Measurements from ENCODE around the gene SPTB. TPM values are rescaled to one million over a fixed set of nuclear protein-coding genes. Genes with fewer than 3 reads are reported as not detected.

Gene SPTB
- total and polyA plus RNA-seq, 4 donors = 1.1 to 7.9 (median 3.5) TPM

GRCh38 chr14:64738281-64738804 lies 141.4 kb downstream of the SPTB start:
- intact Hi-C loops (cut with DNase I) = no loop called here
- Histone ChIP-seq H3K36me3 (ENCODE audit: control insufficient read depth in 1 of 2, insufficient read depth in 2 of 2, low read length in 1 of 2) (peaks cover 0 to 9% of the 10 kb centered on the region in 2 donors), H3K9me3 (ENCODE audit: control insufficient read depth, low read length) (no peaks in the 10 kb centered on the region), H3K27me3 (ENCODE audit: control insufficient read depth in 1 of 2, insufficient read depth in 2 of 2, low read length in 1 of 2) (no peaks in the 10 kb centered on the region), H3K4me3 (ENCODE audit: low read length in 2 of 2) (no peak overlapping the region), H3K27ac (ENCODE audit: low read depth in 1 of 2, low read length in 2 of 2) (no peak overlapping the region), H3K4me1 (ENCODE audit: control insufficient read depth in 1 of 2, insufficient read depth in 2 of 2, low read length in 2 of 2) (no peaks in the 10 kb centered on the region)
- 40 to 44% methylated on average over 9 of the region's 9 CpGs for WGBS, 2 donors
- no peak for ATAC-seq (ENCODE audit: low FRiP score)
- DNase-seq = no peak

GRCh38 chr14:64737391-64738280 lies 142.1 kb downstream of the SPTB start:
- Histone ChIP-seq H3K4me3 (ENCODE audit: low read length in 2 of 2) (no peak overlapping the region), H3K9me3 (ENCODE audit: control insufficient read depth, low read length) (no peaks in the 10 kb centered on the region), H3K27me3 (ENCODE audit: control insufficient read depth in 1 of 2, insufficient read depth in 2 of 2, low read length in 1 of 2) (no peaks in the 10 kb centered on the region), H3K4me1 (ENCODE audit: control insufficient read depth in 1 of 2, insufficient read depth in 2 of 2, low read length in 2 of 2) (no peaks in the 10 kb centered on the region), H3K27ac (ENCODE audit: low read depth in 1 of 2, low read length in 2 of 2) (no peak overlapping the region), H3K36me3 (ENCODE audit: control insufficient read depth in 1 of 2, insufficient read depth in 2 of 2, low read length in 1 of 2) (peaks cover 0 to 9% of the 10 kb centered on the region in 2 donors)
- ATAC-seq (ENCODE audit: low FRiP score) (no peak), DNase-seq (peak in 1 of 2 donors; percentile 49)
- WGBS, 2 donors = 11 to 20% methylated on average over 10 to 17 of the region's 17 CpGs
- intact Hi-C loops (cut with DNase I) = no loop called here

GRCh38 chr14:64736271-64737169 lies 143.2 kb downstream of the SPTB start:
- 76 to 77% methylated on average over 28 of the region's 28 CpGs for WGBS, 2 donors
- Histone ChIP-seq H3K4me3 (ENCODE audit: low read length in 2 of 2) (no peak overlapping the region), H3K4me1 (ENCODE audit: control insufficient read depth in 1 of 2, insufficient read depth in 2 of 2, low read length in 2 of 2) (no peaks in the 10 kb centered on the region), H3K27ac (ENCODE audit: low read depth in 1 of 2, low read length in 2 of 2) (no peak overlapping the region), H3K9me3 (ENCODE audit: control insufficient read depth, low read length) (no peaks in the 10 kb centered on the region), H3K36me3 (ENCODE audit: control insufficient read depth in 1 of 2, insufficient read depth in 2 of 2, low read length in 1 of 2) (peaks cover 0 to 9% of the 10 kb centered on the region in 2 donors), H3K27me3 (ENCODE audit: control insufficient read depth in 1 of 2, insufficient read depth in 2 of 2, low read length in 1 of 2) (no peaks in the 10 kb centered on the region)
- peak in 1 of 2 donors; percentile 69 for DNase-seq
- no peak for ATAC-seq (ENCODE audit: low FRiP score)
- intact Hi-C loops (cut with DNase I) = no loop called here

- 47 to 51% methylated on average over 6 of the region's 6 CpGs for WGBS, 2 donors
- Histone ChIP-seq H3K4me3 (ENCODE audit: low read length in 2 of 2) (no peak overlapping the region), H3K4me1 (ENCODE audit: control insufficient read depth in 1 of 2, insufficient read depth in 2 of 2, low read length in 2 of 2) (no peaks in the 10 kb centered on the region), H3K27ac (ENCODE audit: low read depth in 1 of 2, low read length in 2 of 2) (peak overlapping the region in 1 of 2 donors; percentile 9), H3K9me3 (ENCODE audit: control insufficient read depth, low read length) (no peaks in the 10 kb centered on the region), H3K36me3 (ENCODE audit: control insufficient read depth in 1 of 2, insufficient read depth in 2 of 2, low read length in 1 of 2) (peaks cover 0 to 5% of the 10 kb centered on the region in 2 donors), H3K27me3 (ENCODE audit: control insufficient read depth in 1 of 2, insufficient read depth in 2 of 2, low read length in 1 of 2) (no peaks in the 10 kb centered on the region)
- intact Hi-C loops (cut with DNase I) = no loop called here
- no peak for ATAC-seq (ENCODE audit: low FRiP score)
- DNase-seq = peak in 1 of 2 donors; percentile 33
These were observed 144.7 kb downstream of the SPTB start for GRCh38 chr14:64734990-64735389.

- no peaks in the 10 kb centered on the region for H3K9me3 ChIP-seq (ENCODE audit: control insufficient read depth, low read length)
- intact Hi-C loops (cut with DNase I) = no loop called here
- H3K27me3 ChIP-seq (ENCODE audit: control insufficient read depth in 1 of 2, insufficient read depth in 2 of 2, low read length in 1 of 2) = no peaks in the 10 kb centered on the region
- peaks cover 0 to 5% of the 10 kb centered on the region in 2 donors for H3K36me3 ChIP-seq (ENCODE audit: control insufficient read depth in 1 of 2, insufficient read depth in 2 of 2, low read length in 1 of 2)
- no peak for ATAC-seq (ENCODE audit: low FRiP score)
- peak overlapping the region in 1 of 2 donors; percentile 34 for H3K27ac ChIP-seq (ENCODE audit: low read depth in 1 of 2, low read length in 2 of 2)
- no peak overlapping the region for H3K4me3 ChIP-seq (ENCODE audit: low read length in 2 of 2)
- no peaks in the 10 kb centered on the region for H3K4me1 ChIP-seq (ENCODE audit: control insufficient read depth in 1 of 2, insufficient read depth in 2 of 2, low read length in 2 of 2)
- DNase-seq = peak in 1 of 2 donors; percentile 2
- 76 to 95% methylated on average over 1 of the region's 1 CpG for WGBS, 2 donors
These were observed 145.8 kb downstream of the SPTB start for GRCh38 chr14:64733899-64734298.

GRCh38 chr14:64733321-64733720 lies 146.4 kb downstream of the SPTB start:
- ATAC-seq (ENCODE audit: low FRiP score) (no peak), DNase-seq (peak in 1 of 2 donors; percentile 27)
- H3K4me1 ChIP-seq (ENCODE audit: control insufficient read depth in 1 of 2, insufficient read depth in 2 of 2, low read length in 2 of 2) = no peaks in the 10 kb centered on the region
- no peak overlapping the region for H3K4me3 ChIP-seq (ENCODE audit: low read length in 2 of 2)
- H3K27me3 ChIP-seq (ENCODE audit: control insufficient read depth in 1 of 2, insufficient read depth in 2 of 2, low read length in 1 of 2) = no peaks in the 10 kb centered on the region
- H3K27ac ChIP-seq (ENCODE audit: low read depth in 1 of 2, low read length in 2 of 2) = peak overlapping the region in 1 of 2 donors; percentile 20
- intact Hi-C loops (cut with DNase I) = no loop called here
- H3K9me3 ChIP-seq (ENCODE audit: control insufficient read depth, low read length) = no peaks in the 10 kb centered on the region
- H3K36me3 ChIP-seq (ENCODE audit: control insufficient read depth in 1 of 2, insufficient read depth in 2 of 2, low read length in 1 of 2) = peaks cover 0 to 5% of the 10 kb centered on the region in 2 donors
- WGBS, 2 donors = 43 to 49% methylated on average over 11 of the region's 11 CpGs

GRCh38 chr14:64732536-64733120 lies 147.1 kb downstream of the SPTB start:
- intact Hi-C loops (cut with DNase I) = no loop called here
- no peaks in the 10 kb centered on the region for H3K27me3 ChIP-seq (ENCODE audit: control insufficient read depth in 1 of 2, insufficient read depth in 2 of 2, low read length in 1 of 2)
- no peaks in the 10 kb centered on the region for H3K9me3 ChIP-seq (ENCODE audit: control insufficient read depth, low read length)
- peaks cover 0 to 5% of the 10 kb centered on the region in 2 donors for H3K36me3 ChIP-seq (ENCODE audit: control insufficient read depth in 1 of 2, insufficient read depth in 2 of 2, low read length in 1 of 2)
- DNase-seq = peak in 1 of 2 donors; percentile 54
- 95 to 96% methylated on average over 12 to 14 of the region's 14 CpGs for WGBS, 2 donors
- no peaks in the 10 kb centered on the region for H3K4me1 ChIP-seq (ENCODE audit: control insufficient read depth in 1 of 2, insufficient read depth in 2 of 2, low read length in 2 of 2)
- H3K27ac ChIP-seq (ENCODE audit: low read depth in 1 of 2, low read length in 2 of 2) = no peak overlapping the region
- H3K4me3 ChIP-seq (ENCODE audit: low read length in 2 of 2) = no peak overlapping the region
- ATAC-seq (ENCODE audit: low FRiP score) = no peak

GRCh38 chr14:64732066-64732465 lies 147.6 kb downstream of the SPTB start:
- Histone ChIP-seq H3K4me1 (ENCODE audit: control insufficient read depth in 1 of 2, insufficient read depth in 2 of 2, low read length in 2 of 2) (no peaks in the 10 kb centered on the region), H3K27ac (ENCODE audit: low read depth in 1 of 2, low read length in 2 of 2) (no peak overlapping the region), H3K27me3 (ENCODE audit: control insufficient read depth in 1 of 2, insufficient read depth in 2 of 2, low read length in 1 of 2) (no peaks in the 10 kb centered on the region), H3K4me3 (ENCODE audit: low read length in 2 of 2) (no peak overlapping the region), H3K9me3 (ENCODE audit: control insufficient read depth, low read length) (no peaks in the 10 kb centered on the region), H3K36me3 (ENCODE audit: control insufficient read depth in 1 of 2, insufficient read depth in 2 of 2, low read length in 1 of 2) (peaks cover 0 to 5% of the 10 kb centered on the region in 2 donors)
- DNase-seq = peak in 1 of 2 donors; percentile 66
- 89 to 90% methylated on average over 4 of the region's 4 CpGs for WGBS, 2 donors
- intact Hi-C loops (cut with DNase I) = no loop called here
- no peak for ATAC-seq (ENCODE audit: low FRiP score)
